HEK293 (cell line): Measurements from ENCODE around the gene CACHD1.

Source experiments
- CTCF ChIP-seq: fragments of 450-650 bp; formaldehyde crosslinking; IDR thresholded peaks from 2 replicates; pipeline ENCODE4 v1.5.1; 2016; ENCODE audit warnings: missing biosample characterization, missing genetic modification characterization
- KLF16 ChIP-seq: fragments of 450-650 bp; formaldehyde crosslinking; IDR thresholded peaks from 2 replicates; pipeline ENCODE4 v1.5.1; 2017; ENCODE audit warnings: missing biosample characterization, missing genetic modification characterization
- KLF17 ChIP-seq: fragments of 450-650 bp; formaldehyde crosslinking; IDR thresholded peaks from 2 replicates; pipeline ENCODE4 v1.5.1; 2016; ENCODE audit warnings: missing biosample characterization, missing genetic modification characterization
- SALL2 ChIP-seq: fragments of 450-650 bp; formaldehyde crosslinking; IDR thresholded peaks from 2 replicates; pipeline ENCODE4 v1.5.0; 2017; ENCODE audit warnings: missing biosample characterization, mild to moderate bottlenecking, missing genetic modification characterization, borderline replicate concordance
- ZBTB49 ChIP-seq: fragments of 450-650 bp; formaldehyde crosslinking; IDR thresholded peaks from 2 replicates; pipeline ENCODE4 v1.5.1; 2016; ENCODE audit warnings: missing biosample characterization, missing genetic modification characterization, low read depth
- ZNF133 ChIP-seq: fragments of 450-650 bp; formaldehyde crosslinking; IDR thresholded peaks from 2 replicates; pipeline ENCODE4 v1.5.1; 2016; ENCODE audit warnings: missing biosample characterization, missing genetic modification characterization
- ZNF544 ChIP-seq: fragments of 450-650 bp; formaldehyde crosslinking; IDR thresholded peaks from 2 replicates; pipeline ENCODE4 v1.5.0; 2017; ENCODE audit warnings: missing biosample characterization, missing genetic modification characterization
- TF ChIP-seq, protein P1 (sequence below): fragments of 450-650 bp; formaldehyde crosslinking; IDR thresholded peaks from 2 replicates; pipeline ENCODE4 v1.5.1; 2016; ENCODE audit warnings: missing biosample characterization, missing genetic modification characterization
- TF ChIP-seq, protein P2 (sequence below): fragments of 450-650 bp; formaldehyde crosslinking; IDR thresholded peaks from 2 replicates; pipeline ENCODE4 v1.5.1; 2016; ENCODE audit warnings: missing biosample characterization, missing genetic modification characterization

DNA sequence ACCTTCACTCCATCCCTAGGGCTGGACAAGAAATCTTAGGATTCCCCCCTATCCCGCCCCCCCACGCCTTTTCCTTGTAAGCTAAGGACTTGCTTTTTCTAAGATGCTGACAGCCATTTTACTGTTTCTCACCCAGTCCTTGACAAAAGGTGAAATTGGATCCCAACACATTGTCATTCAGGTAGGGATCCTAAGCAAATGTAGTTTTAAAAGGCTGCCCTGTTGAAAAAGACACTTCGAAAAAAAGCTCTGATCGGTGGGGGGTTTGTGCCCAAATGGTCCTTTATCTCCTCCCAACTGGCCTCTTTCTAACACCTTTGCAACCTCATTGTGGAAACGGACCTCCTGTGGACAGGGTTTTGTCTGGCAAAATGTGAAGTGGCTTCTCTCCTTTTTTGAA, 2.9 kb downstream of the CACHD1 start:
- TF ChIP-seq CTCF (tag by site-specific recombination) = no peak
- TF ChIP-seq, protein P1, sequence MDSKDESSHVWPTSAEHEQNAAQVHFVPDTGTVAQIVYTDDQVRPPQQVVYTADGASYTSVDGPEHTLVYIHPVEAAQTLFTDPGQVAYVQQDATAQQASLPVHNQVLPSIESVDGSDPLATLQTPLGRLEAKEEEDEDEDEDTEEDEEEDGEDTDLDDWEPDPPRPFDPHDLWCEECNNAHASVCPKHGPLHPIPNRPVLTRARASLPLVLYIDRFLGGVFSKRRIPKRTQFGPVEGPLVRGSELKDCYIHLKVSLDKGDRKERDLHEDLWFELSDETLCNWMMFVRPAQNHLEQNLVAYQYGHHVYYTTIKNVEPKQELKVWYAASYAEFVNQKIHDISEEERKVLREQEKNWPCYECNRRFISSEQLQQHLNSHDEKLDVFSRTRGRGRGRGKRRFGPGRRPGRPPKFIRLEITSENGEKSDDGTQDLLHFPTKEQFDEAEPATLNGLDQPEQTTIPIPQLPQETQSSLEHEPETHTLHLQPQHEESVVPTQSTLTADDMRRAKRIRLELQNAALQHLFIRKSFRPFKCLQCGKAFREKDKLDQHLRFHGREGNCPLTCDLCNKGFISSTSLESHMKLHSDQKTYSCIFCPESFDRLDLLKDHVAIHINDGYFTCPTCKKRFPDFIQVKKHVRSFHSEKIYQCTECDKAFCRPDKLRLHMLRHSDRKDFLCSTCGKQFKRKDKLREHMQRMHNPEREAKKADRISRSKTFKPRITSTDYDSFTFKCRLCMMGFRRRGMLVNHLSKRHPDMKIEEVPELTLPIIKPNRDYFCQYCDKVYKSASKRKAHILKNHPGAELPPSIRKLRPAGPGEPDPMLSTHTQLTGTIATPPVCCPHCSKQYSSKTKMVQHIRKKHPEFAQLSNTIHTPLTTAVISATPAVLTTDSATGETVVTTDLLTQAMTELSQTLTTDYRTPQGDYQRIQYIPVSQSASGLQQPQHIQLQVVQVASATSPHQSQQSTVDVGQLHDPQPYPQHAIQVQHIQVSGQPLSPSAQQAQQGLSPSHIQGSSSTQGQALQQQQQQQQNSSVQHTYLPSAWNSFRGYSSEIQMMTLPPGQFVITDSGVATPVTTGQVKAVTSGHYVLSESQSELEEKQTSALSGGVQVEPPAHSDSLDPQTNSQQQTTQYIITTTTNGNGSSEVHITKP (tag by site-specific recombination) = no peak
- TF ChIP-seq KLF17 (tag by site-specific recombination) = no peak
- TF ChIP-seq ZNF133 (tag by site-specific recombination) = no peak
- TF ChIP-seq SALL2 = no peak
- no peak for TF ChIP-seq KLF16
- no peak for TF ChIP-seq ZBTB49 (tag by site-specific recombination)
- no peak for TF ChIP-seq ZNF544 (tag by site-specific recombination)
- TF ChIP-seq, protein P2, sequence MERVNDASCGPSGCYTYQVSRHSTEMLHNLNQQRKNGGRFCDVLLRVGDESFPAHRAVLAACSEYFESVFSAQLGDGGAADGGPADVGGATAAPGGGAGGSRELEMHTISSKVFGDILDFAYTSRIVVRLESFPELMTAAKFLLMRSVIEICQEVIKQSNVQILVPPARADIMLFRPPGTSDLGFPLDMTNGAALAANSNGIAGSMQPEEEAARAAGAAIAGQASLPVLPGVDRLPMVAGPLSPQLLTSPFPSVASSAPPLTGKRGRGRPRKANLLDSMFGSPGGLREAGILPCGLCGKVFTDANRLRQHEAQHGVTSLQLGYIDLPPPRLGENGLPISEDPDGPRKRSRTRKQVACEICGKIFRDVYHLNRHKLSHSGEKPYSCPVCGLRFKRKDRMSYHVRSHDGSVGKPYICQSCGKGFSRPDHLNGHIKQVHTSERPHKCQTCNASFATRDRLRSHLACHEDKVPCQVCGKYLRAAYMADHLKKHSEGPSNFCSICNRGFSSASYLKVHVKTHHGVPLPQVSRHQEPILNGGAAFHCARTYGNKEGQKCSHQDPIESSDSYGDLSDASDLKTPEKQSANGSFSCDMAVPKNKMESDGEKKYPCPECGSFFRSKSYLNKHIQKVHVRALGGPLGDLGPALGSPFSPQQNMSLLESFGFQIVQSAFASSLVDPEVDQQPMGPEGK (tag by site-specific recombination) = no peak
